Panc1 (cell line): Measurements from ENCODE around the gene CGN.

Source experiments
- CTCF ChIP-seq: fragments of 450-650 bp; IDR thresholded peaks from 2 replicates; pipeline ENCODE4 v1.5.1; 2017; ENCODE audit warnings: mild to moderate bottlenecking
- POLR2AphosphoS5 ChIP-seq: IDR thresholded peaks from 2 replicates; pipeline ENCODE4 v1.6.1; 2012; ENCODE audit warnings: mild to moderate bottlenecking, low read depth, low read length, moderate library complexity
- REST ChIP-seq, 2 experiments: IDR thresholded peaks; 2 replicates each; pipeline ENCODE4 v1.6.1; 2011 to 2012; ENCODE audit warnings: low read depth in 2 of 2, control low read depth in 1 of 2, low read length in 1 of 2, mild to moderate bottlenecking in 1 of 2, moderate library complexity in 1 of 2; ENCODE audit not compliant: insufficient read depth in 1 of 2
- SIN3A ChIP-seq: IDR thresholded peaks from 2 replicates; pipeline ENCODE4 v1.6.1; 2012; ENCODE audit warnings: low read depth, mild to moderate bottlenecking, low read length, moderate library complexity, borderline replicate concordance; ENCODE audit not compliant: insufficient read depth
- TCF7L2 ChIP-seq: IDR thresholded peaks from 2 replicates; pipeline ENCODE4 v1.6.1; 2011; ENCODE audit warnings: mild to moderate bottlenecking, low read depth, low read length, inconsistent platforms

GRCh38 chr1:151491641-151492040 lies 19.5 kb upstream of the CGN start:
- TF ChIP-seq CTCF (no peak), TCF7L2 (no peak), REST (IDR thresholded peaks at IDR 0.05; ENCODE audit: insufficient read depth in 1 of 2, low read depth in 2 of 2, low read length in 1 of 2) (no peak), POLR2AphosphoS5 (no peak), SIN3A (no peak)
